HUES48 (cell line): ENCODE data around the gene OR6S1.
"Not testable (repeated sequence)": the region's sequence is repeated elsewhere in the genome, so short reads cannot be mapped to it uniquely, and the experiment has no call there.

Source experiments
- H3K27ac ChIP-seq: one replicate; pipeline ENCODE4 v1.7.0; 2013; ENCODE audit warnings: low read depth, low read length, inconsistent platforms
- H3K27me3 ChIP-seq: 2 replicates; pipeline ENCODE4 v1.6.1; 2013; ENCODE audit warnings: mild to moderate bottlenecking, low read length; ENCODE audit not compliant: control insufficient read depth, insufficient read depth
- H3K36me3 ChIP-seq: 2 replicates; pipeline ENCODE4 v1.6.1; 2013; ENCODE audit warnings: low read length; ENCODE audit not compliant: control insufficient read depth, insufficient read depth
- H3K4me1 ChIP-seq: 2 replicates; pipeline ENCODE4 v1.6.1; 2013; ENCODE audit warnings: mild to moderate bottlenecking, low read length; ENCODE audit not compliant: control insufficient read depth, insufficient read depth
- H3K4me3 ChIP-seq: 2 replicates; pipeline ENCODE4 v1.5.1; 2013; ENCODE audit warnings: mild to moderate bottlenecking, low read depth, low read length
- H3K9ac ChIP-seq: 2 replicates; pipeline ENCODE4 v1.6.1; 2013; ENCODE audit warnings: mild to moderate bottlenecking, low read depth, low read length, moderate library complexity
- H3K9me3 ChIP-seq: 2 replicates; pipeline ENCODE4 v1.6.1; 2013; ENCODE audit warnings: low read length; ENCODE audit not compliant: control insufficient read depth, insufficient read depth

Gene OR6S1

GRCh38 chr14:20666400-20666961 lies 25.0 kb upstream of the OR6S1 start:
- H3K9ac ChIP-seq, H3K9me3 ChIP-seq, H3K36me3 ChIP-seq, H3K27ac ChIP-seq, H3K4me3 ChIP-seq, H3K4me1 ChIP-seq, H3K27me3 ChIP-seq: not testable (repeated sequence)

GRCh38 chr14:20662968-20663732 lies 21.7 kb upstream of the OR6S1 start:
- Histone ChIP-seq H3K36me3 (no peaks in the 10 kb centered on the region), H3K9me3 (no peaks in the 10 kb centered on the region), H3K4me1 (peaks cover 2% of the 10 kb centered on the region; the same call in 1 of the 2 replicates), H3K27ac (no peak overlapping the region), H3K4me3 (peak overlapping the region; percentile 85), H3K27me3 (no peaks in the 10 kb centered on the region), H3K9ac (no peak overlapping the region)

- peaks cover 4% of the 10 kb centered on the region; the same call in 1 of the 2 replicates for H3K4me1 ChIP-seq
- no peak overlapping the region for H3K4me3 ChIP-seq
- H3K36me3 ChIP-seq, result no peaks in the 10 kb centered on the region
- peaks cover 10% of the 10 kb centered on the region for H3K27me3 ChIP-seq
- H3K9me3 ChIP-seq, result no peaks in the 10 kb centered on the region
- H3K9ac ChIP-seq, result no peak overlapping the region
- H3K27ac ChIP-seq, result no peak overlapping the region
Measured at GRCh38 chr14:20661197-20661596, 19.7 kb upstream of the OR6S1 start.

GRCh38 chr14:20659813-20660395 lies 18.4 kb upstream of the OR6S1 start:
- H3K4me1 ChIP-seq, result peaks cover 4% of the 10 kb centered on the region; the same call in 1 of the 2 replicates
- no peaks in the 10 kb centered on the region for H3K36me3 ChIP-seq
- H3K9ac ChIP-seq, result no peak overlapping the region
- no peaks in the 10 kb centered on the region for H3K9me3 ChIP-seq
- H3K4me3 ChIP-seq, result peak overlapping the region; percentile 5; the same call in 1 of the 2 replicates
- H3K27ac ChIP-seq, result no peak overlapping the region
- peaks cover 20% of the 10 kb centered on the region for H3K27me3 ChIP-seq

GRCh38 chr14:20659336-20659735 lies 17.8 kb upstream of the OR6S1 start:
- Histone ChIP-seq H3K4me3 (no peak overlapping the region), H3K27me3 (peaks cover 20% of the 10 kb centered on the region), H3K9me3 (no peaks in the 10 kb centered on the region), H3K9ac (no peak overlapping the region), H3K4me1 (peaks cover 4% of the 10 kb centered on the region; the same call in 1 of the 2 replicates), H3K27ac (no peak overlapping the region), H3K36me3 (no peaks in the 10 kb centered on the region)

GRCh38 chr14:20658246-20658645 lies 16.8 kb upstream of the OR6S1 start:
- peaks cover 4% of the 10 kb centered on the region; the same call in 1 of the 2 replicates for H3K4me1 ChIP-seq
- no peaks in the 10 kb centered on the region for H3K36me3 ChIP-seq
- H3K9me3 ChIP-seq, result no peaks in the 10 kb centered on the region
- peaks cover 23% of the 10 kb centered on the region for H3K27me3 ChIP-seq
- H3K9ac ChIP-seq, result no peak overlapping the region
- H3K4me3 ChIP-seq, result peak overlapping the region; percentile 60
- no peak overlapping the region for H3K27ac ChIP-seq

- Histone ChIP-seq H3K4me3 (peak overlapping the region; percentile 60), H3K4me1 (peaks cover 4% of the 10 kb centered on the region; the same call in 1 of the 2 replicates), H3K9me3 (no peaks in the 10 kb centered on the region), H3K27ac (no peak overlapping the region), H3K9ac (no peak overlapping the region), H3K36me3 (no peaks in the 10 kb centered on the region), H3K27me3 (peaks cover 23% of the 10 kb centered on the region)
Measured at GRCh38 chr14:20657216-20658211, 16.0 kb upstream of the OR6S1 start.

GRCh38 chr14:20656274-20656673 lies 14.8 kb upstream of the OR6S1 start:
- Histone ChIP-seq H3K9ac (no peak overlapping the region), H3K27me3 (peaks cover 23% of the 10 kb centered on the region), H3K4me3 (no peak overlapping the region), H3K9me3 (no peaks in the 10 kb centered on the region), H3K27ac (no peak overlapping the region), H3K36me3 (no peaks in the 10 kb centered on the region), H3K4me1 (peaks cover 4% of the 10 kb centered on the region; the same call in 1 of the 2 replicates)

- Histone ChIP-seq H3K36me3 (no peaks in the 10 kb centered on the region), H3K4me3 (no peak overlapping the region), H3K27me3 (peaks cover 23% of the 10 kb centered on the region), H3K9ac (no peak overlapping the region), H3K9me3 (no peaks in the 10 kb centered on the region), H3K4me1 (peaks cover 4% of the 10 kb centered on the region; the same call in 1 of the 2 replicates), H3K27ac (no peak overlapping the region)
Measured at GRCh38 chr14:20655851-20656250, 14.4 kb upstream of the OR6S1 start.
